Fibroblast of skin of right biceps (primary cell): ENCODE measurements around the gene PHACTR4.
"Not testable (repeated sequence)": the region's sequence is repeated elsewhere in the genome, so short reads cannot be mapped to it uniquely, and the experiment has no call there.

Experiments used
- DNase-seq: peaks from one replicate; pipeline ENCODE4 v3.0.0-alpha.2; 2013

Gene PHACTR4

DNA sequence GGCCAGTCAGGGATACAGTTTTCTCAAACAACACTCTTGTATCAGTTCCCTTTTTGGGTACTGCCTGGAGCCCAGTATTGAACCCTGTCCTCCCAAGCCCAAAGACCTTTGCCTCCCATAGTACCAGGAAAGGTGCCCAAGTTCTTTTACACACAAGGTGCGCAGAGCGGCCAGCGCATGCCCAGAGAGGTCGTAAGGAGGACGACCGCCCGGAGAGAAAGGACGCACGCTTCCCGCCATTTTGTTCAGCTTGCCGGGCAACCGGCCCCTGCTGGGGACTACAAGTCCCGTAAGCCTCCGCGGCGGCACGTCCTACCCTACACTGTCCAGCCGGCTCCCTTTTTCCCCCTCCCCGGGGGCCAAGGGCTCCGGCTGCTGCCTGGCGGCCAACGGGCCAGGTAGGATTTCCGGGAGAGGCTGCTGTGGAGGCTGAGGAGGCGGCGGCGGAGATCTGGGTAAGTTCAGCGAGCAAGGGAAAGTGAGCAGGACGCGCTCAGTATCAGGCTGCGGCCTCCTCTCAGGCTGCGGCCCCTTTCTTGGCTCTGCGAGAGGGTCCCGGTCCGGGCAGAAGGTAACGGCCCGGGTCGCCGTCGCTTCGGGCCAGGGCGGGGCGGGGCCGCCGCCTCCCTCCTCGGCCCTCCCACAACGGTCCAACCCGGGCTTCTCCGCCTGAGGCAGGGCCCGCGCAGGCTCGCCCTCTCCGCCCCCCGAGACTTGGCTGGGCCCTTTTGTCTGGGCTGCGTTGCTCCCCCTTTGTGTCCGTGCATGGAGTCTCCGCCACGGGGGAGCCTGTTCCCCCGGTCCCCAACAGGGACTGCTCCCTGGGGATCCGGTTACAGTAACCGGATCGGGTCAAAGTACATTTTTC, at the start of gene PHACTR4:
TSS of gene PHACTR4 (plus strand) at position 370 of the 868 bp plus-strand sequence. CDS start 37,708 bp downstream, outside the sequence.
- peak; percentile 92 for DNase-seq

DNA sequence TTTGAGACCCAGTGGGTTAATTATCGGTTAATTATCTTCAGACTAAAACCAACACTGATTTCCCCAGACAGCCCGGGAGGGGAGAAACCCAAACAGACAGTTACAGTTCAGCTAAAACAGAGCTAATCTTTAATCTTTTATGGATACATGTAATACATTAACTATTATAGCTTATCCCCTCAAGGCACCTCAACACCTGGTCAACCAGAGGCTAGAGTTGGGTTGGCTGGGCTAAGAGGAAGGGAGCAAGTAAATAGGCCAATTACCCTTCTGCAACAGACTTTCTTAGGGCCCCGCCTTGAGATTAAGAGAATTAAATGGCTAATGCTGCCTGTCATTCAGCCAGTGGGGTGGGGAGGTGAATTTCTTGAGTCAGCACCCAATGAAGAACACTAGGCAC, 47.3 kb upstream of the PHACTR4 start:
- no peak for DNase-seq

DNA sequence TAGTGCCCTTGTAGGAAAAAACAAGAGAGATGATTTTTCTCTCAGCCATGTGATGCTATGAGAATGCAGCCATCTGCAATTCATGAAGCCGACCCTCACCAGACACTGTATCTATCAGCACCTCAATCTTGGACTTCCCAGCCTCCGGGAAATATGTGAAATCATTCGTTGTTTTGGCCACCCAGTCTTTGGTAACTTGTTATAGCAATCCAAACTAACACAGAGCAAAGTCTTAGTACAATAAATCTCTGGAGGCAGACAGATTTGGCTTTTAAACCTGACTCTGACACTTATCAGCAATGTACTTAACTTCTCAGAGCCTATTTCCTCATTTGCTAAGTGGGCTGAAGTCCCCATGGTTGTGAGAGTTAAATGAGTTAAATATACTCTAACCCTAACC, 45.8 kb upstream of the PHACTR4 start:
- DNase-seq: no peak

DNA sequence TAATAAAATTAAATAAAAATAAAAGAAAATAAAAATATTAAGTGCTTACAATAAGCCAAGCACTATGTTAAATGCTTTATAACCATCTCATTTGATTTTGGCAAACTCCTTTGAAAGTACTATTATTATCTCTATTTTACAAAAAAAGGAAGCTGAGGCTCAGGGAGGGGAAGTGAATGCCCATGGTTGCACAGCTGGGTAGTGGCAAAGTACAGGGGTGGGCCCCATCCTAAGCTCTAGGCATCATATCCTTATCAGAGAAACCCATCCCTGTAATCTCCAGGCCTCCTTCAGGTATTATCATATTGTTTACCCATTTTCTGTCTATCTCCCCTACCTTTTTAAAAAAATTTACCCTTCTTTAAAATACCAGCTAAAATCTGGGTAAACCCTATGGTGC, 43.0 kb upstream of the PHACTR4 start:
- no peak for DNase-seq

DNA sequence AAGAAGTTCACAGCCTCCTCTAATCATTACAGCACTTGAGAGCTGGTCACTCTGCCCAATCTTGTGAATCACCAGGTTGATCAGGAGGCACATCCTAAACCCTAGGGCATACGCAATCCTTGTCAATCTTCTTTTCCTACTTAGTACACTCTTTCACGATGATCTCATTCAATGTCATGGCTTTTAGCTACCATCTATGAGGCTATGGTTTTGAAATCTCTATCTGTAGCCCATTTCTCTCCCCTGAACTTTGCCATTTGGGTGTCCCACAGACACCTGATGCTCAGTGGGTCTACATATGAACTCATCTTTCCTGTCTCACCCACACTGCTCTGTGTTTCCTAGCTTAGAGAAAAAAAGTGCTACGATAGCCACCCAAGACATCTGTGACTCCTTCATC, 42.6 kb upstream of the PHACTR4 start:
- no peak for DNase-seq

DNA sequence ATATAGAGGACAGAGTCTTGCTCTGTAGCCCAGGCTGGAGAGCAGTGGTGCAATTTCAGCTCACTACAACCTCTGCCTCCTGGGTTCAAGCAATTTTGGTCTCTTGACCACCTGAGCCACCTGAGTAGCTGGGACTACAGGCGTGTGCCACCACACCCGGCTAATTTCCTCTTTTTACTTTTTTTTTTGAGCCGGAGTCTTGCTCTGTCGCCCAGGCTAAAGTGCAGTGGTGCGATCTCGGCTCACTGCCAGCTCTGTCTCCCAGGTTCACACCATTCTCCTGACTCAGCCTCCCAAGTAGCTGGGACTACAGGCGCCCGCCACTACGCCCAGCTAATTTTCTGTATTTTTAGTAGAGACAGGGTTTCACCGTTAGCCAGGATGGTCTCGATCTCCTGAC, 42.1 kb upstream of the PHACTR4 start:
- DNase-seq: not testable (repeated sequence)

DNA sequence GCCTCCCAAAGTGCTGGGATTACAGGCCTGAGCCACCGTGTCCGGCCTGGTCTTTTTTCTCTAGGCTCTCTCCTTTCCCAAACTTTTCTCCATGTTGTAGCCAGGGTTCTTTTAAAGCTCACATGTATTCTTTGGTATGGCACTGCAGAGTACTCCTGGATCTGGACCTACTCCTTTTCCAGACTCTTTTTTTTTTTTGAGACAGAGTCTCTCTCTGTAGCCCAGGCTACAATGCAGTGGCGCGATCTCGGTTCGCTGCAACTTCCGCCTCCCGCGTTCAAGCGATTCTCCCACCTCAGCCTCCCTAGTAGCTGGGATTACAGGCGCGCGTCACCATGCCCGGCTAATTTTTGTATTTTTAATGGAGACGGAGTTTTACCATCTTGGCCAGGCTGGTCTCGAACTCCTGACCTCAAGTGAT, 41.3 kb upstream of the PHACTR4 start:
- no peak for DNase-seq

DNA sequence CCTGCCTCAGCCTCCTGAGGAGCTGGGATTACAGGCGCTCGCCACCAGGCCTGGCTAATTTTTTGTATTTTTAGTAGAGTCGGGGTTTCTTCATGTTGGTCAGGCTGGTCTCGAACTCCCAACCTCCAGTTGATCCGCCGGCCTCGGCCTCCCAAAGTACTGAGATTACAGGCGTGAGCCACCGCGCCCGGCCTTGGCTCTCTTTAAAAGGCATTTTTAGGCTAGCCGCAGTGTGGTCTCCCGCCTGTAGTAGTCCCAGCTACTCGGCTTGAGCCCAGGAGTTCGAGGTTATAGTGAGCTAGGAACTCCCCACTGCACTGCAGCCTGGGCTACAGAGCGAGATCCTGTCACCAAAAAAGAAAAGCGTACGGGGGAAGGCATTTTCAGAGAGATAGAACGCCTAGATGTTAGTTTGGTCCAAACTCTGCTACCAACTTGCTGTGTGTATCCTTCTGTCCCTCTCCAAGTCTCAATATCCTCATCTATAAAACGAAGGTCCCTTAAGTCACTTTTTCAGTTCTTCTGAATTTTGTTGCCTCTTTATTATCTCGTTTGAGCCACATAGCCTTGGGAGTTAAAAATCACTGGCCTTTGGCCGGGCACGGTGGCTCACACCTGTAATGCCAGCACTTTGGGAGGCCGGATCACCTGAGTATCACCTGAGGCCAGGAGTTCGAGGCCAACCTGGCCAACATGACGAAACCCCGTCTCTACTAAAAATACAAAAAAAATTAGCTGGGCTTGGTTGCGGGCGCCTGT, 40.0 kb upstream of the PHACTR4 start:
- peak; percentile 33 for DNase-seq

DNA sequence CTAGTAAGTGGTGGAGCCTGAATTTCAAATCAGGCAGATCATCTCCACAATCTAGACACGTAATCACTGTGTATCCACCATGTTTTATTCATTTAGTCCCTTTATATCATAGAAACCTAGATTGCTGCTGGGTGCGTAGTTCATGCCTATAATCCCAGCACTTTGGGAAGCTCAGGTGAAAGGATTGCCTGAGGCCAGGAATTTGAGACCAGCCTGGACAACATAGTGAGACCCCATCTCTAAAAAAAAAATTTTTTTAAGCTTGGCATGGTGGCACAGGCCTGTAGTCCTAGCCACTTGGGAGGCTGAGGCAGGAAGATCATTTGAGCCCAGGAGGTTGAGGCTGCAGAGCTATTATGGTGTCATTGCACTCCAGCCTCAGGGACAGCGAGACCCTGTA, 30.6 kb upstream of the PHACTR4 start:
- no peak for DNase-seq

DNA sequence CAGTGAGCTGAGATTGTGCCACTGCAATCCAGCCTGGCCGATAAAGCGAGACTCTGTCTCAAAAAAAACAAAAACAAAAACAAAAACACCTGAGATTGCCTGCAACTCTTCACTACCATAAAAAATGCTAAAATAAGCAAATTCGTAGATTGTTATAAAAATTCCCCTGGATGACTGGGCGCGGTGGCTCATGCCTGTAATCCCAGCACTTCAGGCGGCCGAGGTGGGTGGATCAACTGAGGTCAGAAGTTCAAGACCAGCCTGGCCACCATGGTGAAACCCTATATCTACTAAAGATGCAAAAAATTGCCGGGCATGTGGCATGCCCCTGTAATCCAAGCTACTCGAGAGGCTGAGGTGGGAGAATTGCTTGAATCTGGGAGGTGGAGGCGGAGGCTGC, 30.0 kb upstream of the PHACTR4 start:
- DNase-seq: no peak

DNA sequence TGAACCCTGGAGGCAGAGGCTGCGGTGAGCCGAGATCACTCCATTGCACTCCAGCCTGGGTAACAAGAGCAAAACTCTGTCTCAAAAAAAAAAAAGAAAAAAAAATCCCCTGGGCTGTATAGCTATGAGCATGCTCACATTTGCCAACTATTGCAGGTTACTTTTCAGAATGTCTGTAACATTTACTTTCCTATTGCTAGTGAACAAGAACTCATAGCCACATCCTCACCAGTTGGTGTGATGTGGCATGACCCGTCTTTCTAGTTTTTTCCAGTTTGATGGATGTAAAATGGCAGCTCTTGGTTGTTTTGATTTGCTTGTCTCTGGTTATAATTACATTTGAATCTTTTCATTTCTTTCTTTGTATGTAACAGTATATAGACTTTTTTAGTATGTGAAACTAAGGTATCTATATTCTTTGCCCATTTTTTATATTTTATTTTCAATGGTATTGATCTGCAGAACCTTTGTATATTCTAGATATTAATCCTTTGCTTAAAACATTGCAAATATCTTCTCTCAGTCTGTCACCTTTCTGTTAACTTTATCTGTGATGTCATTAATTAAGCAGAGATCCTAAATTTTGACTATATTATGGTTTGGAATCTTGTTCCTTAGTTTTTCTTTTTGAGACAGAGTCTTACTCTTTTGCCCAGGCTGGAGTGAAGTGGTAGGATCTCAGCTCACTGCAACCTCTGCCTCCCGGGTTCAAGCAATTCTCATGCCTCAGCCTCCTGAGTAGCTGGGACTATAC, 29.1 kb upstream of the PHACTR4 start:
- no peak for DNase-seq

DNA sequence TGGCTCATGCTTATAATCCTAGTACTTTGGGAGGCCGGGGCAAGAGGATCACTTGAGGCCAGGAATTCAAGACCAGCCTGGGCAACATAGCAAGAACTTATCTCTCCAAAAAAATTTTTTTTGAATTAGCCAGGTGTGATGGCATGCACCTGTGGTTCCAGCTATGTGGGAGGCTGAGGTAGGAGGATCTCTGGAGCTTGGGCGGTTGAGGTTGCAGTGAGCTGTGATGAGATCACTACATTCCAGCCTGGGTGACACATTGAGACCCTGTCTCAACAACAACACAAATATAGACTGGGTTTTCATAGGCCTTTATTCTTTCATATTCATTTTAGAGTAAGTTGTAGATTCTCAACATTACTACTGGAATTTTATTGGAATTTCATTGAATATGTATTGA, 27.9 kb upstream of the PHACTR4 start:
- DNase-seq: peak; percentile 34

DNA sequence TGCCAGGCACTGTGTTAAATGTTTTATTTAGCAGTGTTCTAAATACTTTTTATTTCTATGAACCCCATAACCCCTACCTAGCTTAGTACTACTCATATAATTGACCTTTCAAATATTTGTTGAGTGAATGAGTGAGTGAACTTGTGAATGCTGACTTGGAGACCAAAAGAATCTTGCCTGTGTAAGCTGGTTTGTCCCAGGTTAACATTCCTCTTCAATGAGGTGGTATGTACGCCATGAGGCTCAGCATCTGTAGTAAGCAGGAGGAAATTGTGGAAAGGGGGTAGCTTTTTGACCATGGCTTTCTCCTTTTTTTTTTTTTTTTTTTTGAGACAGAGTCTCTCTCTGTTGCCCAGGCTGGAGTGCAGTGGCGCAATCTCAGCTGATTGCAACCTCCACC, 26.1 kb upstream of the PHACTR4 start:
- DNase-seq: peak; percentile 70

DNA sequence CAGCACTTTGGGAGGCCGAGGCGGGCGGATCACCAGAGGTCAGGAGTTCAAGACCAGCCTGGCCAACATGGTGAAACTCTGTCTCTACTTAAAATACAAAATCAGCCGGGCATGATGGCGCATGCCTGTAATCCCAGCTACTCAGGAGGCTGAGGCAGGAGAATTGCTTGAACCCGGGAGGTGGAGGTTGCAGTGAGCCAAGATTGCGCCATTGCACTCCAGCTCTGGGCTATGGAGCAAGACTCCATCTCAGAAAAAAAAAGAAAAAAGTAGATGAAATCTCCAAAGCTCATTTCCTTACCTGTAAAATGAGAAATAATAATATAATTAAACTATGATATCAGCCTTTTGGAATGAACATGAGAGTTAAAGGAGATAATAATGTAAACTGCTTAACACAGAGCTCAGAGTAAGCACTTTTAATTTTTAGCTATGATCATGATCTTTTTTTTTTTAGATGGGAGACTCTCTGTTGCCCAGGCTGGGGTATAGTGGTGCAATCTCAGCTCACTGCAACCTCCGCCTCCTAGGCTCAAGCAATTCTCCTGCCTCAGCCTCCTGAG, 16.2 kb upstream of the PHACTR4 start:
- not testable (repeated sequence) for DNase-seq

DNA sequence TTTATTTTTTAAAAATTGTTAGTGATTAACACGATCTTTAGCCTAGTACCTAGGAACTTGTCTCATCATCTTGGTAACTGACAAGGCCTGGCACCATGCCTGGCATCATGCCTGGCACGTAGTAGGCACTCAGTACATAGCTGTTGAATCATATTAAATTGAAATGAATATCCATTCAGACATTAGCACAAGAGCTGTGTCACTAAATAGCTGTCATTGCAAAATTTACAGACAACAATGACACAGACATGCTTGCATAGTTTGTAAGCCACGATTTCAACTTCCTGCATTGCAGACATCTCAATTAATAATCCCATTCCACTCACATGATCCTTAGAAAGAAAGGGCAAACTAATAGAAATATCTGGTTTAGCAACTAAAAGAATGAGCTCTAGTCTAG, 15.4 kb upstream of the PHACTR4 start:
- peak; percentile 80 for DNase-seq

DNA sequence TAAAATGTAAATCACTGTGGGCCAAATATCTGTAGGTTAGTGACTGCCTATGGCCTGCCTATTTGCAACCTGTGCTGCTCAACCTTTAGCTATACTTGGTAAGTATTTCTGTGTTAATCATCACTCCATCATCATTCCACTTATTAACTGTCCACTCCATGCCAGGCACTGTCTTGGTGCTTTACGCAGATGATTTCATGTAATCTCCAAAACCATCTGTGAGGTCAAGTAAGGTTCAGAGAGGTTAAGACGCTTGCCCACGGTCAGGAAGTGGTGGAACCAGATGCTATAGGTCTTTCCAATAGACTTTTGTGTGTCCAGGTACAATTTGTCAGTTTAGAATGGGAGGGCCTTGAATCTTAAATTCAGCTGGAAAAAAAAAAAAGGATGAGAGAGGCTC, 10.8 kb upstream of the PHACTR4 start:
- DNase-seq: no peak

DNA sequence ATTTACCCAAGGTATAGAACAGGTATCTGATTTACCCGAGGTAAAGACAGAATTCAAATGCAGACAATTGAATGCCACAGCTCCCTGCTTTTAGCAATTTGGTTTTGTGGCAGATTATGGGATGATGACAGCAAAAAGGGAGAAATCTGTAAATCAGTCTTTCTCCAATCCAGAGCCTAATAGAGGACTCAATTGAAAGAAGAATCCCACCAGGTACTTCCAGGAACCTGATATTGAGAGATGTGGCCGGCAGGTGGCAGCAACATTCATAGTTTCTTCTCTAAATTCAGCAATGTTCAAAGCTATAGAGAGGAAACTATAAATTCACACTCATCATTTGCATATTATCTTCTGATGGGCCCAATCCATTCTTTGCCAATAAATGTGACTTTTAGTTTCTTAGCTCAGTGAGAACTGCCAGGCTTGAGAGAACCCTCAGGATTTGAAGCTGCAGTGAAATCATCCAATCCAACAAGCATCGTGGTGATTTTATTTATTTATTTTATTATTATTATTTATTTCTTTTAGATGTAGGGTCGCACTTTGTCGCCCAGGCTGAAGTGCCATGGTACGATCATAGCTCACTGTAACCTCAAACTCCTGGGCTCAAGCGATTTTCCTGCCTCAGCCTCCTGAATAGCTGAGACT, 9.8 kb upstream of the PHACTR4 start:
- peak; percentile 65 for DNase-seq

DNA sequence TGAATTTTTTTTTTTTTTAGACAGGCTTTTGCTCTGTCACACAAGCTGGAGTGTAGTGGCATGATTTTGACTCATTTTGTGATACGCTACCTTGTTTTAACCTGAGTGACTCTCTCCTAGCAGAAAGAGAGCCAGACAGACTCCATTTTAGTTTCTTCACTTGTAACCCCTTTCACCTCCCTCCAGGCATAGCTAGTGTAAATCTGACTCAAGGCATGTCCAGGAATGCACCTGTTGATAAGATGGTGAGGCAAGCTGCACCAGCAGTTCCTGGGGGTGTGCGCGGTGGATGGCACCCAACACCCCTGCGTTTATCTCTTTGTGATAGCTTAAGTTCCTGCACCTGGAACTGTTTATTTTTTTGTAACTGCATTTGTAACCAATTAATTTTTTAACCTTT, 4.7 kb upstream of the PHACTR4 start:
- no peak for DNase-seq

DNA sequence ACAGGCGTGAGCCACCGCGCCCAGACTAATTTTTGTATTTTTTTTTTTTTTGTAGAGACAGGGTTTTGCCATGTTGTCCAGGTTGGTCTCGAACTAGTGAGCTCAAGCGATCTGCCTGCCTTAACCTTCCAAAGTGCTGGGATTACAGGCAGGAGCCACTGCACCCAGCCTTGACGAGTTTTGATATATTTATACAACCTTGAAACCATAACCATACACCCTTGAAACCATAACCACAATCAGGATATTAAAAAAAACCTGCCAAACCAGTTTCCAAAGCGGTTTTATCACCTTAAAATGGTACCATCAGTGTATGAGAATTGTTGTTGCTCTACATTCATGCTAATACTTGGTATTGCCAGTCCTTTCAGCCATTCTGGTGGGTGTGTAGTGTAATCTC, 3.7 kb upstream of the PHACTR4 start:
- DNase-seq: no peak

DNA sequence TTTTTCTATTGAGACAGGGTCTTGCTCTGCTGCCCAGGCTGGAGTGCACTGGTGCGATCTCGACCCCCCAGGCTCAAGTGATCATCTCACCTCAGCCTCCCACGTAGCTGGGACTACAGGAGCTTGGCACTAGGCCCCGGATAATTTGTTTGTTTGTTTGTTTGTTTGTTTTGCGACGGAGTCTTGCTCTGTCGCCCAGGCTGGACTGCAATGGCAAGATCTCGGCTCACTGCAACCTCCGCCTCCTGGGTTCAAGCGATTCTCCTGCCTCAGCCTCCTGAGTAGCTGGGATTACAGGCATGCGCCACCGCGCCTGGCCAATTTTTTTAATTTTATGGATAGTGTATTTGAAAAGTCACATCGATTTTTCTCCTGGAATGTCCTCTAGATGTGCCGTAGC, 932 bp upstream of the PHACTR4 start:
- not testable (repeated sequence) for DNase-seq

DNA sequence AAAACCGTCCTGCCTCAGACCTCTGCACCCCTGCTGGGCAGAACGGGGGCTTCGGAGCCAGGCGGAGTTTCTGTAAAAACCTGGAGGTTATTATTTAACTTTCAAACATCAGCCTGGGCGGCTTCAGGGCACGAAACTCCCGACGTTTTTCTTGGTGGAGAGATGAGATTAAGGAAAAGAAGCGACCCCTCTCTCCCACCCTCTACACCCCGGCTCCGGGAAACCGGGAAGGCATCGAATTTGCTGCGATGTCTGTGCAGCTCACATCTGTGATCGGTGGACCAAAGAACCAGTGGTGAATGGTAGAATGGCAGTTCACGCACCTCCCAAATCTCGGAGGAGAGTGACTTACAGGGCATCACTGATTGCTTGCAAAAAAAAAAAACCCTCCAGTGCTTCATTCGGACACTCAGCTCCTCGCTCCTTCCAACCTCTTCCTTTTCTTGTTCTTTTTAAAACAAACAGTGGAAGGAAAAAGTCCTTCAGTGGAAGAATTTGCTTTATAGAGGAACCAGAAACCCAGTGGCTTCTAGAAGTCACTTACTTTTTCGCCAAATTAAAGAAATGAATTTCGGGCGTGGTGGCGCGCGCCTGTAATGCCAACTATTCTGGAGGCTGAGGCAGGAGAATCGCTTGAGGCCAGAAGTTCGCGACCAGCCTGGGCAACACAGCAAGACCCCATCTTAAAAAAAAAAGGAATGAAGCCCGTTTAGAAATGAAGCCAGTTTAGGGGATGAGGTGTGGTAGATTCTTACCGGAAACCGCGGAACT, 884 bp downstream of the PHACTR4 start:
- peak; percentile 54 for DNase-seq

DNA sequence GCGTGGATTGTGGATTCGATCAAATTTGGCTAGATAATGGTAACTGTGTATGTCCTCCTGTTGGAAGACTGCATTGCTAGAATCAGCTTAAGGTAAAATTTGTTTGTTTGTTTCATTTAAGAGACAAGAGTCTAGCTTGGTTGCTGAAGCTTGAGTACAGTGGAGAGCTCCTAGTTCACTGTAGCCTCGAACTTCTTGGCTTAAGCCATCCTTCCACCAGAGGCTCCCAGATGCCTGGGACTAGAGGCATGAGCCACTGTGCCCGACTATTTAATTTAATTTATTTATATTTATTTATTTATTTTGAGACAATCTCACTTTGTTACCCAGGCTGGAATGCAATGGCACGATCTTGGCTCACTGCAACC, 1.5 kb downstream of the PHACTR4 start:
- DNase-seq: no peak
